ENCODE measurements around the gene HOXA9. TPM values are rescaled to one million over a fixed set of nuclear protein-coding genes. Genes with fewer than 3 reads are reported as not detected.

HOXA9 gene
- total RNA-seq, 1 donor from 2014 or later: not detected

DNA sequence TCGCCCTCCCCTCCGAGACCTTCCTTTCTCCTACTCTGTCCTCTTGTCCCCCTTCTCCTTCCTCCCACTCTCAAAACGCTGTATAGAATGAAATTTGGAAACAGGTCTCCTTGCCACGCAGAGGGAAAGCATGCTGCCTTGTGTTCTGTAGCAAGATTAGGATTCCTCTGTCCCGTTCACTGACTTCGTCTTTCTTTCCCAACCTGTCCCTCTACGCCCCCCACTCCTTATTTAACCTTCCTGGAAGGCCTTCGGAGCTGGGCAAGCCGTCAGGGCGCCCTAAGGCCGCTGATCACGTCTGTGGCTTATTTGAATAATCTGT lies 1.3 kb downstream of the HOXA9 start:
- Mint-ChIP-seq H3K27me3 (ENCODE audit: low read depth, unreplicated experiment) (peaks cover 81% of the 10 kb centered on the region), H3K9me3 (ENCODE audit: unreplicated experiment) (peaks cover 25% of the 10 kb centered on the region), H3K4me3 (ENCODE audit: unreplicated experiment) (no peak overlapping the region), H3K27ac (ENCODE audit: unreplicated experiment) (peak overlapping the region; percentile 80), H3K36me3 (ENCODE audit: low read depth, unreplicated experiment) (no peaks in the 10 kb centered on the region), H3K4me1 (ENCODE audit: low read depth, unreplicated experiment) (no peaks in the 10 kb centered on the region)
- FAIRE-seq (no peak), DNase-seq (ENCODE audit: low read depth) (no peak)
- Histone ChIP-seq H3K4me1 (ENCODE audit: insufficient read depth, low read length) (no peaks in the 10 kb centered on the region), H3K4me3 (ENCODE audit: insufficient read depth, low read depth, low read length) (no peak overlapping the region), H3K9ac (ENCODE audit: low read length) (no peak overlapping the region), H3K27me3 (ENCODE audit: insufficient read depth, low read length) (peaks cover 94% of the 10 kb centered on the region), H3K27ac (ENCODE audit: low read depth, low read length) (no peak overlapping the region), H3K36me3 (ENCODE audit: insufficient read depth, low read length) (no peaks in the 10 kb centered on the region), H3K79me2 (ENCODE audit: insufficient read depth, low read length) (no peaks in the 10 kb centered on the region), H4K20me1 (ENCODE audit: insufficient read depth, low read length) (no peaks in the 10 kb centered on the region), H2AFZ (ENCODE audit: low read depth, low read length) (no peak overlapping the region), H3K9me3 (ENCODE audit: insufficient read depth, low read depth, low read length) (peaks cover 9% of the 10 kb centered on the region), H3K4me2 (ENCODE audit: low read length) (no peak overlapping the region)
- TF ChIP-seq EZH2 (IDR thresholded peaks at IDR 0.05; ENCODE audit: insufficient read depth, low read length): no peak
- TF ChIP-seq, protein P1, sequence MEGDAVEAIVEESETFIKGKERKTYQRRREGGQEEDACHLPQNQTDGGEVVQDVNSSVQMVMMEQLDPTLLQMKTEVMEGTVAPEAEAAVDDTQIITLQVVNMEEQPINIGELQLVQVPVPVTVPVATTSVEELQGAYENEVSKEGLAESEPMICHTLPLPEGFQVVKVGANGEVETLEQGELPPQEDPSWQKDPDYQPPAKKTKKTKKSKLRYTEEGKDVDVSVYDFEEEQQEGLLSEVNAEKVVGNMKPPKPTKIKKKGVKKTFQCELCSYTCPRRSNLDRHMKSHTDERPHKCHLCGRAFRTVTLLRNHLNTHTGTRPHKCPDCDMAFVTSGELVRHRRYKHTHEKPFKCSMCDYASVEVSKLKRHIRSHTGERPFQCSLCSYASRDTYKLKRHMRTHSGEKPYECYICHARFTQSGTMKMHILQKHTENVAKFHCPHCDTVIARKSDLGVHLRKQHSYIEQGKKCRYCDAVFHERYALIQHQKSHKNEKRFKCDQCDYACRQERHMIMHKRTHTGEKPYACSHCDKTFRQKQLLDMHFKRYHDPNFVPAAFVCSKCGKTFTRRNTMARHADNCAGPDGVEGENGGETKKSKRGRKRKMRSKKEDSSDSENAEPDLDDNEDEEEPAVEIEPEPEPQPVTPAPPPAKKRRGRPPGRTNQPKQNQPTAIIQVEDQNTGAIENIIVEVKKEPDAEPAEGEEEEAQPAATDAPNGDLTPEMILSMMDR (IDR thresholded peaks at IDR 0.05; ENCODE audit: insufficient read depth, low read depth, low read length): no peak

- no peak overlapping the region for H3K4me3 ChIP-seq (ENCODE audit: insufficient read depth, low read depth, low read length)
- H2AFZ ChIP-seq (ENCODE audit: low read depth, low read length): no peak overlapping the region
- peaks cover 94% of the 10 kb centered on the region for H3K27me3 ChIP-seq (ENCODE audit: insufficient read depth, low read length)
- peaks cover 81% of the 10 kb centered on the region for H3K27me3 Mint-ChIP-seq (ENCODE audit: low read depth, unreplicated experiment)
- no peaks in the 10 kb centered on the region for H3K4me1 ChIP-seq (ENCODE audit: insufficient read depth, low read length)
- H3K27ac ChIP-seq (ENCODE audit: low read depth, low read length): no peak overlapping the region
- H3K9ac ChIP-seq (ENCODE audit: low read length): no peak overlapping the region
- FAIRE-seq (no peak), DNase-seq (ENCODE audit: low read depth) (no peak)
- H3K9me3 Mint-ChIP-seq (ENCODE audit: unreplicated experiment): peaks cover 25% of the 10 kb centered on the region
- TF ChIP-seq, protein P1 (IDR thresholded peaks at IDR 0.05; ENCODE audit: insufficient read depth, low read depth, low read length): no peak
- TF ChIP-seq EZH2 (IDR thresholded peaks at IDR 0.05; ENCODE audit: insufficient read depth, low read length): no peak
- H3K27ac Mint-ChIP-seq (ENCODE audit: unreplicated experiment): peak overlapping the region; percentile 80
- no peak overlapping the region for H3K4me3 Mint-ChIP-seq (ENCODE audit: unreplicated experiment)
- peaks cover 8% of the 10 kb centered on the region for H3K9me3 ChIP-seq (ENCODE audit: insufficient read depth, low read depth, low read length)
- no peaks in the 10 kb centered on the region for H3K36me3 ChIP-seq (ENCODE audit: insufficient read depth, low read length)
- no peaks in the 10 kb centered on the region for H3K4me1 Mint-ChIP-seq (ENCODE audit: low read depth, unreplicated experiment)
- no peaks in the 10 kb centered on the region for H4K20me1 ChIP-seq (ENCODE audit: insufficient read depth, low read length)
- no peak overlapping the region for H3K4me2 ChIP-seq (ENCODE audit: low read length)
- no peaks in the 10 kb centered on the region for H3K79me2 ChIP-seq (ENCODE audit: insufficient read depth, low read length)
- H3K36me3 Mint-ChIP-seq (ENCODE audit: low read depth, unreplicated experiment): no peaks in the 10 kb centered on the region
These were observed 1.9 kb downstream of the HOXA9 start for GRCh38 chr7:27163288-27164044.

DNA sequence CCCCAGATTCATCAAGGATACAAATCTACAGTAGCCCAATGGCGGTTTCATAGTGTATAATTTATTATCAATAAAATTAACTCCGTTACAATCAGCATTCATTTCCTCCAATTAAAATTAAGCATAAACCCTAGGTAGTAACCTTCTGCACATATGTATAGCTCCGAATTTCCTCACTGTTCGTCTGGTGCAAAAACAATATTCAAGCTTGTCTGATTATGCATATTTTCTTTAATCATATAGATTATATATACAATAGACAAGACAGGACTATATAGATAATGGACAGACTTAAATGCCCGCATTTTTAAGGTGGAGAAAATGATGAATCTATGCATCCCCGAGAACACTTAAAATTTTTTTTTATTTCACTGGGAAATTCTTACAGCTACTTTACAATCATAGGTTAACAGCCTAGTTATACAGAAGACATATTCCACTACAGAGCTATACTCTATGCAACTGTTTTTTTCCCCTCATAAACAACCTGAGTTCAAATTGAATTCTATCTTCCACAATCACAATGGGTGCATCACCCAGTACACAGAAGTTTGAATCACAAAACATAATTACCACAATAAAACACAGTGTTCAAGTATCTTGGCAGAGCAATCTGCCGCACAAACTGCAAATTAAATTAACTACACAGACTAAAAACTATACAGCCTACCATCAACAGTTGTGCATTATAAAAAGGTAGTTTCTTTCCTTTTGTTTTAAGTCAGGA lies 2.6 kb downstream of the HOXA9 start:
- H3K27me3 Mint-ChIP-seq (ENCODE audit: low read depth, unreplicated experiment): peaks cover 81% of the 10 kb centered on the region
- Histone ChIP-seq H3K4me3 (ENCODE audit: insufficient read depth, low read depth, low read length) (no peak overlapping the region), H3K36me3 (ENCODE audit: insufficient read depth, low read length) (no peaks in the 10 kb centered on the region), H3K27ac (ENCODE audit: low read depth, low read length) (no peak overlapping the region), H3K9me3 (ENCODE audit: insufficient read depth, low read depth, low read length) (peaks cover 3% of the 10 kb centered on the region), H3K9ac (ENCODE audit: low read length) (no peak overlapping the region), H3K4me1 (ENCODE audit: insufficient read depth, low read length) (no peaks in the 10 kb centered on the region), H3K79me2 (ENCODE audit: insufficient read depth, low read length) (no peaks in the 10 kb centered on the region), H2AFZ (ENCODE audit: low read depth, low read length) (no peak overlapping the region), H3K27me3 (ENCODE audit: insufficient read depth, low read length) (peaks cover 94% of the 10 kb centered on the region), H4K20me1 (ENCODE audit: insufficient read depth, low read length) (no peaks in the 10 kb centered on the region), H3K4me2 (ENCODE audit: low read length) (no peak overlapping the region)
- H3K27ac Mint-ChIP-seq (ENCODE audit: unreplicated experiment): no peak overlapping the region
- no peak for FAIRE-seq
- H3K9me3 Mint-ChIP-seq (ENCODE audit: unreplicated experiment): peaks cover 22% of the 10 kb centered on the region
- no peaks in the 10 kb centered on the region for H3K36me3 Mint-ChIP-seq (ENCODE audit: low read depth, unreplicated experiment)
- no peaks in the 10 kb centered on the region for H3K4me1 Mint-ChIP-seq (ENCODE audit: low read depth, unreplicated experiment)
- H3K4me3 Mint-ChIP-seq (ENCODE audit: unreplicated experiment): no peak overlapping the region
- DNase-seq (ENCODE audit: low read depth): no peak
- TF ChIP-seq, protein P1 (IDR thresholded peaks at IDR 0.05; ENCODE audit: insufficient read depth, low read depth, low read length): no peak
- TF ChIP-seq EZH2 (IDR thresholded peaks at IDR 0.05; ENCODE audit: insufficient read depth, low read length): no peak

Data from astrocyte (in vitro differentiated cells and primary cell).